Kasumi-1 (cell line): Measurements from ENCODE around the gene GNGT1.
"Not testable (repeated sequence)": the region's sequence is repeated elsewhere in the genome, so short reads cannot be mapped to it uniquely, and the experiment has no call there.

Experiments used
- DNase-seq, 2 experiments: peaks; one replicate each; lab custom pipeline; 2025; lab: John Stamatoyannopoulos, UW

The GNGT1 gene

DNA sequence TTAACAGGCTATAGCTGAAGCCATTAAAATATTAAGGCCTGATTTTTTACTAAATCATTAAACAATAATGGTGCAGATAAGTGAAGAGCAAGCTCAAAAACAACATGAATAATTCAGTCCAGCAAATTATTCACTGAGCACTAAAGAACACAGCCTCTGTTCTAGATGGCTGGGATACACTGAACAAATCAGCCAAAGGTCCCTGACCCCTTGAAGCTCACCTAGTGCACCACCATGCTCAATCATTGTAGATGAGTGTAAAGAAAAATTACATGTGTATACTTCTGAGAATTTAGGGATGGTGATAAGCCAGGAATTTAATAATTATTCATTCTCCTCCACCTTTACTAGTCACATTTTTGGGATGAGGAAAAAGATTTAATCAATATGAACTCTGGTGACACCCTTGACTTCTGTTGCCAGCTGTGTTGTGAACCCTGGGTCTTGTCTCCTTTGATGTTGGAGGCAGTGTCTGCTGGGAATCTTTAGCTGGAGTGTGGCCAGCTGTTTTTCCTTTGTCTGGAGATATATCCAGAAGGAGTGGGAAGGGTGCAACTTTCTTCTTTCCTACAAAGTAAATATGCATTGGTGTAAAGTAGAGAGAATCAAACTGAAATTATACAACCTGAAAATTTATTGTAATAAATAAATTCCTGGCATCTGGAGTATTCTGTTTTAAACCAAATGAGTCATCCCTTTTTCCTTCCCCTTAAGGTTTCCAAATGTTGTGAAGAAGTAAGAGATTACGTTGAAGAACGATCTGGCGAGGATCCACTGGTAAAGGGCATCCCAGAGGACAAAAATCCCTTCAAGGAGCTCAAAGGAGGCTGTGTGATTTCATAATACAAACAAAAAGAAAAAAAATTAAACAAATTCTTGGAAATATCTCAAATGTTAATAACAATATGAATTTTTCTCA is 4.0 kb downstream of the GNGT1 start:
- DNase-seq = no peak

DNA sequence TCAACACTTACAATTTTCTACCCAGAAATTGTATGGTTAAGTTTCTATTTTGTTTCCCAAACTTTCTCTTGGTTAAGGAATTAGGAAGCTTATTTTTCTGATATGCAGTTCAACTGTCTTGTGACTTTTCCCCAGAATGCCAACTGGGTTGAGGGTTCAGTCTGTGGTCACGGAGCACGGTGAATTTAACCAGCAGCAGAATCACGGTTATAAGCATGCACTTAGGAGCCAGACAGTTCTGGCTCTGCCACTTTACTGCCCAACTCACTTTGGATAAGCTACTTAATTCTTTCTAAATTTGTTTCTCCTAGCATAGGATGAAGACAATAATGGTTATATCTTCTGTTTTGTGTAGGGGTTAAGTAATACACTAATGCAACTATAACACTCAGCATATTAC is 4.9 kb downstream of the GNGT1 start:
- DNase-seq = not testable (repeated sequence)

DNA sequence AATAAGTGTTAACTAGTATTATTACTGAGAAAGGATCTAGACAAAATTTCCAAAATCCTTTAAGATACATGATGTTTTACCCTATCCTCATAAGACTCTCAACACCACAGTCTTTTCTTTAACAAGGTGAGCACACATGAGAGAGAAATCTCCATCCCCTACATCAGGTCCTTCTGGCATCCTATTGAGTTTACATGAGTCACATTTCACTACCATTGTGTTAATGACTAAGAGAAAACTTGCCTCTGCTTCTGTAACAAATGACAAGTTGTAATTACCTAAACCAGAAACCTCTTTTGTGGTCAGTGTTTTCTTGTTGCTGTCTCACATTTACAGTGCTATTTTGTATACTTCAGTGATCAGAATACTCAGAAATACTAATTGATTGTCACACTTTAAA is 5.3 kb downstream of the GNGT1 start:
- DNase-seq = not testable (repeated sequence)

DNA sequence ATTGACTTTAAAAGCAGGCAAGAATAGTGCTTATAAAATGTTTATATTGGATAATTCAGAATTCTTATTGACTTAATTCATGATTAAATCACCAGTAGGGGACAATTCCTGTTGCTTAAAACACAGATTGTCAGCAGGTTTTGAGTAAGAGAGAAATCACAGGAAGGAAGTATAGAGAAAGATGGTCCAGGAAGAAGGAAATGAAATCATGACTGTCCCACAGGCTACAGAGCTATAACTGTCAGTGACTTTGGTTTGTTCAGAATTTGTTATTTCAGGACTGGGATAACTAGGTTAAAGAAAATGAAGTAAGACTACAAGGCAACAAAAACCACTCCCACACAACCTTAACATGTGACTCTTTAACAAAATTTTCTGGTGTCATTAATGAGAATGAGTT is 6.8 kb downstream of the GNGT1 start:
- DNase-seq = no peak

DNA sequence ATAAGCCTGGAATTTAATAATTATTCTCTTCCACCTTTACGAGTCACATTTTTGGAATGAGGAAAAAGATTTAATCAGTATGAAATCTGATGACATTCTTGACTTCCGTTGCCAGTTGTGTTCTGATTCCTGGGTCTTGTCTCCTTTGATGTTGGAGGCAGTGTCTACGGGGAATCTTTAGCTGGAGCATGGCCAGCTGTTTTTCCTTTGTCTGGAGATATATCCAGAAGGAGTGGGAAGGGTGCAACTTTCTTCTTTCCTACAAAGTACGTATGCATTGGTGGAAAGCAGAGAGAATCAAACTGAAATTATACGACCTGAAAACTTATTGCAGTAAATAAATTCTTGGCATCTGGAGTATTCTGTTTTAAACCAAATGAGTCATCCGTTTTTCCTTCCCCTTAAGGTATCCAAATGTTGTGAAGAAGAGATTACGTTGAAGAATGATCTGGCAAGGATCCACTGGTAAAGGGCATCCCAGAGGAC is 8.3 kb downstream of the GNGT1 start:
- DNase-seq = no peak

DNA sequence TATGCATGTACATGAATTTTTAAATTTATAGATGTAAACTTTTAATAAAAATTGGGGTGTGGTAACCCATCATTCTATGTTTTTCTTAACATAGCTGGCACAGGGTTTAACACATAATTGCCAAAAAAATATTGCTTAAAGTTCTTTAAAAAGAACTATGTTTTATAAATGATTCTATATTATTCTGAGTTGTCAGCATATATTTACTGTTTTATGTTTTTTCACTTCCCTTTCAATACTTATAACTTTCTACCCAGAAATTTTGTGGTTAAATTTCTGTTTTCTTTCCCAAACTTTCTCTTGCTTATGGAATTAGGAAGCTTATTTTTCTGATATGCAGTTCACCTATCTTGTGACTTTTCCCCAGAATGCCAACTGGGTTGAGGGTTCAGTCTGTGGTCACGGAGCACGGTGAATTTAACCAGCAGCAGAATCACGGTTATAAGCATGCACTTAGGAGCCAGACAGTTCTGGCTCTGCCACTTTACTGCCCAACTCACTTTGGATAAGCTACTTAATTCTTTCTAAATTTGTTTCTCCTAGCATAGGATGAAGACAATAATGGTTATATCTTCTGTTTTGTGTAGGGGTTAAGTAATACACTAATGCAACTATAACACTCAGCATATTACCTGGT is 9.0 kb downstream of the GNGT1 start:
- DNase-seq = not testable (repeated sequence)

DNA sequence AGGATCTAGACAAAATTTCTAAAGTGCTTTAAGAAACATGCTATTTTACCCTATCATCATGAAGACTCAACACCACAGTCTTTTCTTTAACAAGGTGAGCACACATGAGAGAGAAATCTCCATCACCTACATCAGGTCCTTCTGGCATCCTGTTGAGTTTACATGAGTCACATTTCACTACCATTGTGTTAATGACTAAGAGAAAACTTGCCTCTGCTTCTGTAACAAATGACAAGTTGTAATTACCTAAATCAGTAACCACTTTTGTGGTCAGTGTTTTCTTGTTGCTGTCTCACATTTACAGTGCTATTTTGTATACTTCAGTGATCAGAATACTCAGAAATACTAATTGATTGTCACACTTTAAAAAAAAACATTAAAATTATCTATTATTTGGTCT is 9.5 kb downstream of the GNGT1 start:
- not testable (repeated sequence) for DNase-seq

DNA sequence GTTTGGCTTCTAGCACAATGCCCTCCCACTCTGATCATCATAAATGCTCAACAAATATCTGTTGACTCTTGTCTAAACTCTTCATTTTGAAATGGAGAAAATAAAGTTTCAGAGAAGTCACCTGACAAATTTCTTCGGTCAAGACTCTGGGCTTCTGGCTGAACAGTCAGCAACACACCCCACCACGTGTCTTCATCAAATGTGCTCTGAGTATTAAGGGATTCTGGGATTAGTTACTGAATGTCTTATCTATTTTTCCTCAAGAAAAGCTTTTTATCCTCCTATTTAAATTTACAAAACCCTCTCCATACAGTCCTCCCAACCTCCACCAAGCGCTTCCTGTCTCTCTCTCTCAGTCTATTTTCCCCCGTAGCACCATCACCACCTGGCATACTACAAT is 9.9 kb downstream of the GNGT1 start:
- not testable (repeated sequence) for DNase-seq

DNA sequence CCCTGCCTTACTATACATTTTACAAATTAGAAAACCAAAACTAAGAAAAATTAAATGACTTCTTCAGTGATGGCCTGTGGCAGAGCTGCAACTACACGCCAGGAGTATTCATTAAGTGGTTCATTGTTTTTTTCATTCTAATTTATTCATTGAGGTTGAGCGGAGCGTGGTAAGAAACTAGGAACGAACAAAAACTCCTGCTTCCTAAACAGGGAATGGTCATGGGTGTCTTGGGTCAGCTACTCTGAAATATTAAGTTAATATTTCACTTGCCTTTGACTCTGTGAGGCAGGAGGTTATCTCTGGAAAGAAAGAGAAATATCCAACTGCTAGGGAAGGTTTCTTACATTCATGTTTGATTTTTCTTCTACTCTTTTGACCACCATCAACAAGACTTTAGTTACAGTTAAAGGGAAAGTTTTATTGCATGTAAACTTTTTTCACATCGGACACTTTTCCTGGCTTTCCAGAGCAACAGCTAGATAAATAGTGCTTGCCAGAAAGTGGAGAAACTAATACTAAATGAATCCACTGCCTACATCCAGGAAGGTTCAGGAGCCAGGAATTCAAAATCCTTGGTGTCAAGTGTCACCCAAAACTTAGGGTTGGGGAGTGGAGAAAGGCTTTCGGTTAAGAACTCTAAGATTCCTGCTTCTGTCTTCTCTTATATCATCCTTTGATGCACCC is 14.3 kb downstream of the GNGT1 start:
- no peak for DNase-seq

DNA sequence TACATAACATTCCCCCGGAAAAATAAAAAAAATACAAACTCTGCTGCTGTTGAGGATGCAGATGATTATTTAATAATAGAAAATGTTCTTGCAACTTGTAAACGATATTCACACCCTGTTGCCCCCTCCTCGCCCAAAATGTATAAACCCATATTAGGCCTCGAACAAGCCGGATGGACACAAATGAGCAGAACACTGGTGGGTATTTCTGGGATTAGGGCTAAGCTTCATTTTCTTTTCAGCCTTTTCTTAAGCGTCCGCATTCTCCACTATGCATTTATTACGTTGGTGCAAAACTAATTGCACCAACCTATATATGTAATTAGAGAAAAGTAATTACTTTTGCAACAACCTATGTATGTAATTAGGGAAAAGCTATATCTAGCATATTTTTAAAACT is 14.8 kb downstream of the GNGT1 start:
- DNase-seq = no peak

DNA sequence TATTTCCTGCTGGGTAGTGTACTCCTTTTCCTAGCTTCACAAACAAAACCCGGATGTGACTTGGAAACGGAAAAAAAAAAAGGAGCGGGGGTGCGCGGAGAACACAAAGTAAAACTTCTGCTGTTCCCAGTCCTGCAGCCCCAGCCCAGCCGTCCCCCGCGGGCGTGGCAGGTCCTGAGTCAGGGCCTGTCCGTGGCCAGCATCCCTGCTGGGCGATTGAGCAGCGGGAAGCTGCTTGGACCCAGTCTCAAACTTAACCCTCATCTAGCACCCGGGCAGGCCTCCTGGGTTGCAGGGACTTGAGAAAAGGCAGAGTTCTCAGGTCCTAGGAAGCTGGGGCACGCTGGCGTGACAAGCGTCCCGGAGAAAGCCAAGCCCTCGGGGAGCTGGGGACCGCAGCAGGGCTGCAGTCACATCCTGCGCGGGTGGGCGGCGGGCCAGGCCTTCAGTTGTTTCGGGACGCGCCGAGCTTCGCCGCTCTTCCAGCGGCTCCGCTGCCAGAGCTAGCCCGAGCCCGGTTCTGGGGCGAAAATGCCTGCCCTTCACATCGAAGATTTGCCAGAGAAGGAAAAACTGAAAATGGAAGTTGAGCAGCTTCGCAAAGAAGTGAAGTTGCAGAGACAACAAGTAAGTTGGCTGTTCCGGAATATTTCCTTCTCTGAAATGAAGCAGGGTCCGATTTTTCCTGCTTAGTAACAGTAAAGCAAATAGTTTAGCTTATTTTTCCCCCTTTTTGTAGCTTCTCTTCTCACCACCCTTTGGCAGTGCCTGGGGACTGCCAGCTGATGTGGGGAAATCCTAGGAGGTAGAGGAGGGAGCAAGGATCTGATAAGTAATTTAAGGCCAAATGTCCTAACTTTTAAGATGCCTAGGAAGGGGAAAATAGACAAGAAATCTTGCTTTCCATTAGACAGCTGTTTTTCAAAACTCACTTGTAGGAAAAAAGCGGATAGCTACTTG is 15.5 kb downstream of the GNGT1 start, which contains the start of gene GNG11:
GNG11 (plus strand) TSS at position 129 of the 960 bp plus-strand sequence; CDS start at position 532, 403 bp downstream.
- no peak for DNase-seq

DNA sequence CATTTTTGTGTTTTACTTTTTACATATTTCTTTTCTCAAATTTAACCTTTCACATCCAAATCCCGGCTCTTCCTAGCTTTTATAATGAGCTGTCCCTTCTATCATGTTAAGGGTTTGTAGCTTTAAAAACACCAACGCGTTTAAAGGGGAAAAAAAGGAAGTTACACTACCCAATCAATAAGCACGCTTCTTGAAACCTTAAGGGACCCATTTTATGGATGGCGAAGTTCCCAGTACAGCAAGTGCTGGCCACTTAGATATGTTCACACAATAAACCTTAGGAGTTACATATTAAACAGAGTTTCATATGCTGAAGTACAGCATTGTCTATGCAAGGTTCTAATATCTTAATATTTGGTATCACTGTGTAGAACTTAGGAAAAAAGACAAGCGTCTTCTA is 16.9 kb downstream of the GNGT1 start:
- DNase-seq = no peak

DNA sequence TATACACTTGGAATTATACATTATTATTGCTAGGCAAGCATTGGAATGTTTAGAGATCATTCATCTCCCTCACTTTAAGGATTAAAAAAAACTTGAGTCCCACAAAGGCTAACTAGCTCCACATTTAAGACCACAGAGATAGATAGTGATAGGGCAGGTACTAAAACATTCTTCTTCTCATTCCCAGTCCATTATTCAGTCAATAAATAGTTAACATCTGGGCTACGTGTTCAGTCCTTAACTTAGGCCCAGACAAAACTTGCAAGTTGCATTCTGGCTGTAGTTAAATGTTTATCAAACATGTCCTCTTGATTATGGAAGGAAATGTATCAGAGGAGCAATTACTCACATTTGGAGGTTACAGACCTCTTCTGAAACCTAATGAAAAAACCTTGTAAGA is 17.6 kb downstream of the GNGT1 start:
- DNase-seq = no peak

DNA sequence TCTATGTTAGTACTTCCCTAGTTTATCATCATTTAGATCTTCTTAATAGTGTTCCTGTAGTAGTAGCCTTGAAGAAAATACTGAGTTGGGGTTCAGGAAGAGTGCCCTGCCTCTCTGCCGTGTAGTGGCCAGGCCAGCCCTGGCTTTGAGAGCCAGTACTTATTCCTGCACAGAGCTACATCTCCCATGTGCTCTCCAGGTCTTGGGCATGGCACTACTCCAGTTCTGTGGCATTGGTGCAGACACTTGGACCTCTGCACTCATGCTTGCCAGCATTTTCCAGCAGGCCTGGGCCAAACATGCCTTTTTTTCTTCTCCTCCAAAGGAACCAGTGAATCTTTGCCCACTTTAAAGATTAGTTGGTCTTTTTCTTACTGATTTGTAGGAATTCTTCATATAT is 20.4 kb downstream of the GNGT1 start:
- DNase-seq = no peak

DNA sequence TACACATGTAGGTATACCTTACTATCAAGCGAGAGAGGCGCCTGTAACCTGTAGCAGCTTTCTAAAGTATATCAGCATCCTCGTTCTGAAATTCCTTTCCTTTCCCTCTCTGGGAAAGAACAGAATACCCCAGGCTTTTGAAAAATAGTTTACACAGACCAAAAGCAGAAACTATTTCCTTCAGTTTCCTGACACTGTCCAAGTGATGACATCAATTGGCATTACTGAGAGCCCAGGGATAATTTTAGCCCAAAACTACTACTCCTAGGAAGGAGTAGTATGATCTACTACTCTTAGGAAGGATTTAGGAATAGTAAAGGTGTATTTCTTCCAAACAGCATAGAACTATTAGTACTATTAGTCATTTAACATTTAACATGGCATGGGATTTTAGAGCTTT is 21.2 kb downstream of the GNGT1 start:
- no peak for DNase-seq

DNA sequence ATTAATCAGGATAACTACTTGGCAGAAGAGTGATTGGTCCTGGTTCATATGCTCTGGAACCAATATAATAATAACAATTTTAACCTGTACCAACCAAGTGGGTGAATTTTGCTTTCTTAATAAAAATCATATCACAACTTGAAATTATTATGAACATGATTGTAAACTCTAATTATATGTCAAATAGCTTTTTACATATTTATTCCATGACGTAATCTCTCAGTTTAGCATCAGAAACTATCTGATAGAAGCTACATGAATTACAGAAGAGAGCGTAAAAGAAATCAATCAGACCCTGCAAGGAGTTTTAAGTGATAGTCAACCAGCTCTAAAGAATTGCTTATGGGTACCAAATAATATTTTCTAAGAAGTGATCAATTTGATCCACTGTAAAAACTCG is 25.3 kb downstream of the GNGT1 start:
- no peak for DNase-seq

DNA sequence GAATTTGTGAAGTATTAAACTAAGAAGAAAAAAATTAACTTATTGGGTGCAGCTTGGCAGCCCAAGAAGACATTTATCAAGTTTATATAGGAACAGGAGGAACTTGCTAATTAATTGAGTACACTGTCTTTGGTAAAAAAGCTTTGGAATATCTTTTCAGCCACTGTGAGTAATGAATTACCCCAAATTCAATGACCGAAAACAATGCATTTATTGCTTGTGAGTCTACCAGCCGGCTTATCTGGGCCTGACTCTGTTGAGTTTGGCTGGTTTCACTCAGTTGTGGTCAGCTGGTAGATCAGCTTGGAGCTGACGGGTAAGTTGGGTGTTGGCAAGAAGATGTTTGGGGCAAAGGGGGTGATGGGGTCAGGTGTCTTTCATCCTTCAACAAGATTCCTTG is 26.8 kb downstream of the GNGT1 start:
- DNase-seq = no peak

DNA sequence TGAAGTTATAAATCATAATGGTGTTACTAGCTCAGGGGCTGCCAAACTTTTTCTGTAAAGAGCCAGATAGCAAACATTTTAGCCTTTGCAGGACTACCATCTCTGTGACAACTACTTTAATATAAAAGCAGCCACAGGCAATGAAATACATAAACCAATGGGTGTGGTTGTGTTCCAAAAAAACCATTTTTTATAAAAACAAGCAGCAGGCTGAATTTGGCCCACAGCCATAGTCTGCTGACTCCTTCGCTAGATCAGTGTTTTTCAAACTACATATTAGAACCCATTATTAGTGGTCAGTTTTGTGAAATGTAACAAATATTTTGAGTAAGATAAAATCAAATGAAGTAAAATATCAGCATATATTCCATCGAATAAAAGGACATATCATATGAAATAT is 28.7 kb downstream of the GNGT1 start:
- no peak for DNase-seq

DNA sequence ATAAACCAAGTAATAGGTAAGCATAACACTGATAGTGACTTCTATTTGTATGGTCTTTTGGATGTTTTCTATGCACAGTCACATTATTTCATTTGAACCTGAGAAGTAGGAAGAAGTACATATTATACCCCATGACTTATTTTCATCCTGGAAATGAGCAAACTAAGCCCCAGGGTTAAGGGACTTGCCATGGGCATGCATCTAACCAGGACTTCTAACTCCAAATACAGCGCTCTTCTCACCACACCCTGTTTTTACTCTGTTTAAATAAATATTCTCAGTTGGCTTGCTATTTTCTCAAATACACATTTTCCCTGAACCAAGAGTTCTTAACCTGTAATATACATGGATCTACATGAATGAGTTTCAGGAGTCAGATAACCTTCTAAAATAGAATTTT is 31.5 kb downstream of the GNGT1 start:
- DNase-seq = no peak

DNA sequence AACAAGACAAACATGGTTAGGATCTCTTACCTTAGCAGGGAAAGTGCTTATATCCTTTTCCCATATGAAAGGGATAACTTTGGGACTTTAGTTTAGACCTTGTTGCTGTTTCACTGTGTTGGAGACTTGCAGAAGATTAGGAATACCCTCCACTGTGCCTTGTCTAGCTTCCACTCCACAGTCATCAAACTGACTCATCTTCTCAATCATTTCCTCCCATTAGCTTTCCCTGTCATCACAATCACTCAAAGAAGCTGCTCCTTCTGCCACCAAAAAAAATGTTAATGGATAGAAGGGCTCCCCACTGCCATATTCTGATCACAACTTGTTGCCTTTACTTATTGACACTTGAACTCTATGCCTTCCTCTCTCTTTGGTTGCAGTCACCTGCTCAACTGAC is 31.9 kb downstream of the GNGT1 start:
- no peak for DNase-seq

DNA sequence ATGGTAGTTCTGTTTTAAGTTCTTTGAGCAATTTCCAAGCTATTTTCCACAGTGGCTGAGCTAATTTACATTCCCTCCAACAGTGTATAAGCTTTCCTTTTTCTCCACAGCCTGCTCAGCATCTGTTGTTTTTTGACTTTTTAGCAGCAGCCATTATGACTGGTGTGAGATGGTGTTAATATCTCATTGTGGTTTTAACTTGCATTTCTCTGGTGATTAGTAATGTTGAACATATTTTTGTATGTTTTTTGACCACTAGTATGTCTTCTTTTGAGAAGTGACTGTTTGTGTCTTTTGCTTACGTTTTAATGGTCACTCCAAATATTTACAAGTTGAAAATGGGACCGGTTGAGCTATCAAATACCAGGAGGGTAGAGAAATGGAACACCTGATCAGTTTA is 35.6 kb downstream of the GNGT1 start:
- DNase-seq = no peak
